HG03097 (cell line): ENCODE data around the gene ELMOD3.
"Not testable (repeated sequence)": the region's sequence is repeated elsewhere in the genome, so short reads cannot be mapped to it uniquely, and the experiment has no call there.

Experiments
- ATAC-seq: cut with Tn5 transposase; IDR thresholded peaks from one replicate; pipeline ENCODE4 v1.9.1; 2021; ENCODE audit not compliant: unreplicated experiment, low FRiP score

The ELMOD3 gene

DNA sequence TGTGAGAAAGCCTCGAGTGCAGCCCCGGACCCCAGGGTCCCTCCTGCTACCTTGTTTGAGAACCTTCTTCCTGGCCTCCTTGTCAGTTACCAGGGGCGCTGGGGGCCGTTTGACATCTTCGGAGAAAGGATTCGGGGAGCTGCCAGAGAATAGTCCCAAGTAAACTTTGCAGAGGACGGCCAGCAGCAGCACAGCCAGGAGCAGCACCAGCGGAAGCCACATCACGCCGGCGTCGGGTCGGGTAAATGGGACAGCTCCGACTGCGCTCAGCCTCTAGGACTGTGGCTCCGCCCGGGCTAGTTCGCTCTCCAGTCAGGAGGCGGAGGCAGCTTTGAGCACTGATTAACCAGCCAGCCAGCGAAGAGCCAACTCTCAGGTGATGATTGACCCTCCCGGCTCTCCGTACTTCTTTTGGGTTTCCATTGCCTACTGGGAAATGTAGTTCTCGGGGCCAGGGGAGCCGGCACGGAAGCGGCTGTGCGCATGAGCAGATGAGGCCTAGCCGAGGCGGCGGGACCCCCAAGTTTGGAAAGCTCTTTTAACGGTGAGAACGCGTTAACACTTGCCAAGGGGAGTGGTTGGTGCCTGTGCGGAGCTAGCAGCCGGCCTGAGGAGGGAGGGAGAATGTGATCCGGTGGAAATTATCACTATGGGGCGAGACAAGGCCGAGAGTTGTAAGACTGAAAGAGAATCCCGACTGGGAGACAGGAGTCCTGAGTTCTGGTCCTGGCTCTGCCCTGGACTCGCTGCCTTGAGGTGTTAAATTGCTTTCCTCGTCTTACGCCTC is at the start of gene ELMOD3, which contains the start of gene RETSAT:
ELMOD3 (plus strand) TSS at position 484 of the 787 bp plus-strand sequence. CDS start 2,430 bp downstream, outside the sequence.
RETSAT (minus strand) TSS at position 243 of the 787 bp plus-strand sequence; CDS start at position 222, 21 bp downstream.
- ATAC-seq: peak; percentile 94

DNA sequence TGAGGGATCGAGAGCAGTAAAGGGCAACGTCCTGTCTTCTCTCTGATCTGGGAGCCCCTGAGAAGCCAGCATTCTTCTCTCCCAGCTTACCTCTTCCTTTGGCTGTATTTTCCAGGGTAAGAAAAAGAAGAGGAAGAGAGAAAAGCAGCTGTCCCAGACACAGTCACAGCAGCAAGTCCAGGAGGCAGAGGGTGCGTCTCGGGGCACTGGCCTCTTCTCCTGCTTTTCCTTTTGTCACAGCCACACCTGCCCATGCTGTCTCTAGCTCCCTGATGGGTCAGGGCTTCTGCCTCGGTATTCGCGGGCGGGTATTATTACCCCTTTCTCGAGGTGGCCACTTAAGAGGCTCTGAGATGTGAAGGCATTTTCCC is 47.1 kb upstream of the ELMOD3 start:
- ATAC-seq: no peak

DNA sequence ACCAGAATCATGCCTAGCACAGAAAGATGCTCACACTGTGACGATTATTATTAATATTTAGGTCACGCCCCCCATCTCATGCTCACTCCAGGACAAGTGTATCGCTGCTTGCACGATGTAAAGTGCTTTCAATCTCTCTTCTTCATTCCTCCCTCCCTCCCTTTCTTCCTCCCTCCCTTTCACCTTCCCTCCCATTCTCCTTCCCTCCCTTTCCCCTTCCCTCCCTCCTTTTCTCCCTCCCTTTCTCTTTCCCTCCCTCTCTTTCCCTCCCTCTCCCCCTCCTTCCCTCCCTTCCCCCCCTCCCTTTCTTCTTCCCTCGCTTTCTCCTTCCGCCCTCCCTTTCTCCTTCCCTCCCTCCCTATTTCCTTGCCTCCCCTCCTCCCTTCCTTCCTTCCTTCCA is 46.4 kb upstream of the ELMOD3 start:
- ATAC-seq: no peak

DNA sequence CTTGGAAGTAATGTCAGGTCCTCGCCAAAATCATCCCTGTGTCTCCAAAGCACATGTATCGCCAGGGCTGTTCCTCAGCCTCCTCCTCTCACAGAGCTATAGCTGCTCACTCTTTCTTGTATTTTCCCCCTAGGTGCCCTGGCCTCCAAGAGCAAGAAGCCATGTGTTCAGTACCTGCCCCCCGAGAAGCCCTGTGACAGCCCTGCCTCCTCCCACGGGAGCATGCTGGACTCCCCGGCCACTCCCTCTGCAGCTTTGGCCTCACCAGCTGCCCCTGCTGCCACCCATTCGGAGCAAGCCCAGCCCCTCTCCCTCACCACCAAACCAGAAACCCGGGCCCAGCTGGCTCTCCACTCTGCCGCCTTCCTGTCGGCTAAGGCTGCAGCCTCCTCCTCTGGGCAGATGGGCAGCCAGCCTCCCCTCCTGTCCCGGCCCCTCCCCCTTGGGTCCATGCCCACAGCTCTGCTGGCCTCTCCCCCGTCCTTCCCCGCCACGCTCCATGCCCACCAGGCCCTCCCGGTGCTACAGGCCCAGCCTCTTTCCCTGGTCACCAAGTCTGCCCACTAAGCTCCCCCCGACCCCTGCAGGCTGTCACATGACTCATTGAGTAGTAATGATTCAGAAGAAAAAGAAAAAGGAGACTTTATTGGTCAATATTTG is 45.5 kb upstream of the ELMOD3 start:
- peak; percentile 48 for ATAC-seq

DNA sequence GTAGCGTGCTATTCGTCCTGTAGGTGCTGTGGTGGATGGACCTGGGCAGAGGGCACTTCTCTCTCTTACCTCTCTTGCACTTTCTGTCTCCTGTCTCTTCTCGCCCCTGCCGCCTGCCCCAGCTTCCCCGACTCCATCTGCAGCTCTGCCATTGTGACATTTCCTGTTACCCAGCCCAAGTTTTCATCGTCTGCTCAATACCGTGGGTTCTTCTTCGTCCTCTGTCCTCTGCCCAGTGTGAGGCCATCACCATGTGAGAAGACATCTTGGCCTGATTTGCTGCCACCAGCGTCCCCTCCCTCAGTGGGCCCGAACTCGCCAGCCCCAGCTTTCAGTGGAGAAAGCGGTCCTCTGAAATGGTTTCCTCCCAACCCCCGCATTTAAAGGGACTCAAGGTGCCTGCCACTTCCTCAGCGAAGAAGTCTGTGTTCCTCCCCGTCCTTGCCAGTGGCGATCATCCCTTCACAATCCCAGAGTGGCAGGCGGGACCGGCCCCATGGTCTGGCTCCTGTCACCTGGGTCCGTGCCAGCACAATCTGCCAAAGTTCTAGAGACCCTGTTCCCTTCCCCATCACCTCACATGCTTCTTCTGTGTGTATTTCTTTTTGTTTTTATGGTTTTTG is 44.8 kb upstream of the ELMOD3 start:
- no peak for ATAC-seq

DNA sequence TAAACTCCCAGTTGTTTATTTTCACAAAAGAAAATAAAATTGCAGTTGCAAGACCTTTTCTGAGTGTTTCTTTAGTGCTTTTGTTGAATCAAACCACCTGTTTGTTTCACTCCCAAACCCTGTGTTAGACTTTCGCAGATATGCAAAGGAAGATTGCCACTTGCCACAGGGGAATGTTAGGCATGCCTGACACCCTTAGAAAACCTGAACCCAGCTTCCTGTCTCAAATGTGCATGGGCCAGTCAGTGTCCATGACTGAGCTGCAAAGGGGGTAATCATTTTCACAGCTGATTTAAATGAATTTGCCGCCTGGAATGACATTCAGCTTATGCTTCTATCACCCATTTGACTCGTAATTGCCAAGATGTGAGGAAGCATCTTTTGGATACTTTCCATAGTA is 44.2 kb upstream of the ELMOD3 start:
- peak; percentile 55 for ATAC-seq

DNA sequence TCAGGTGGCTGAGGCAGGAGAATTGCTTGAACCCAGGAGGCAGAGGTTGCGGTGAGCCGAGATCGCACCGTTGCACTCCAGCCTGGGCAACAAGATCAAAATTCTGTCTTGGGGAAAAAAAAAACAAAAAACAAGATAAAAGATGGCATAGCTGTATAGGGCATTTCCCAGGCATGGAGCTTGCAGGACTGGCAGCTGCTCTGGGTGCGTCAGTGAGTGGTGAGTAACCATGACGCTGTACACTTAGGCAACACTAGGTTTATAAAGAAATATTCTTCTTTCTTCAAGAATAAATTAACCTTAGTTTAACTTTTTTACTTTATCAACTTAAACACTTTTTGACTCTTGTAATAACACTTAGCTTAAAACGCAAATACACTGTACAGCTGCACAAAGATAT is 42.2 kb upstream of the ELMOD3 start:
- no peak for ATAC-seq

DNA sequence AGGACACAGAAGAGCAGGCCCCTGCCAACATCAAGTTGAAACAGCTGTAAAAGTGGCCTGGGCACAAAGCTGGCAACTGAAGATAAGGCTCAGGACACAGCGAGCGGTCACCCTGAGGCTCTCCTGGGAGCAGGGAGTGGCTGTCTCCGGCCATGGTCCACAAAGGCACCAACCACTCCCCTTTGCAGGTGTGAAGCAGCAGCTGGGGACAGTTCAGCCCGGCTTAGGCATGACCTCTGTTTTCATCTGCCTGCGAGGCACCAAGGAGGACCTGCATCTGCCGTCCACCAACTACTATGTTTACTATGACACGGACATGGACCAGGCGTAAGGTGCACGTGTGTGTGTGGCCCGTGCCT is 39.7 kb upstream of the ELMOD3 start:
- ATAC-seq: no peak

DNA sequence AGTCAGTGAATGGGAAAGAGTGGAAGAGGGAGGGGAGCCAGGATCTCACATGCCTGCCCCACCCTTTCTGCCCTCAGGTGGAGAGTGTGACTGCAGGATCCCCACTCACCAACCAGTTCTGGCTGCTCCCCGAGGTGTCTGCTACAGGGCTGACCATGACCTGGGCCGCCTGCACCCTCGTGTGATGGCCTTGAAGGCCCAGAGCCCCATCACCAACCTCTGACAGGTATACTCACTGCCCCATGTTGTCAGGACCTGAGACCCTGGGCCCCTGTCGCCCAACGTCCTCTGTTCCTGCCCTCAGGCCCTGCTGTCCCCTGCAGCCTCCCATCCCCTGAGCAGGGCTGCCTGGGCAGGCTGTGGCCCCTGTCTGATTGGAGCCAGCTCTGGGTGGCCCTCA is 38.6 kb upstream of the ELMOD3 start:
- not testable (repeated sequence) for ATAC-seq

DNA sequence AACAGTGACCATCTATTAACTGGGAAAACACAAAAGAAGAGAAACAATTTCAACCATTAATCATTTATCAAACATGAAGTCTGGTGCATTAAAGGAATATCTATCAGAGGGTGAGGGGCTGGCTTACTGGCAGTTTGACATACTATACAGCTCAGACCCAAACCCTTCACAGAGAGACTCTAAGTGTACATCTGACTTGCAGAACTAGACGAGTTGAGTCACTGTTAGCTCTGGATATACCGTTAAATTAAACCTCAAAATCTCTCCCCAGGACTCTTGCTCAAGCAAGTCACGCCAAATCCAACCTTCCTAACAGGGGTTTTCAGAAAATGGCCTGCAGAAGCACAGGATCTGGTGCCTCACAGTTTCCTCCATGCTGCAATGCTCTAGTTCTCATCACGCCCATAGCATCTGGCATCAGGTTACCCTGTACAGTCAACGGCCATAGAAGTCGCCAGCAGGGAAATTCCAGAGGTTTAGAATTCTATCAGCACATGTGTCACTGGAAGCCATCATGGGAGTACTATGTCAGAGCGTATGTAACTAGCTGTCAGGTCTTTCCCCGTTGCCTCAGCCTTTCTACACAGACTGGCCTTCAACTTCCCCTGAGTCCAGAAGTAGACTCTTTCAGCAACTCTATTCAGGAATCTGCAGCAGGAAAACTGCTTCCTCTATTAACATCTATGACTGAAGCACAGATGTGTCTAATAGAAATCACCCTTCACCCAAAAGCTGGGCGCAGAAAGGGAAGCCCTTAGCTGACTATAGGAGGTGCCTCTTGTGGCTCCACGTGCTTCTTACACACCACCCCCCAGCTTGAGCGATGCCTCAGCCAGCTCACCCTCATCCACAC is 36.1 kb upstream of the ELMOD3 start:
- ATAC-seq: no peak

DNA sequence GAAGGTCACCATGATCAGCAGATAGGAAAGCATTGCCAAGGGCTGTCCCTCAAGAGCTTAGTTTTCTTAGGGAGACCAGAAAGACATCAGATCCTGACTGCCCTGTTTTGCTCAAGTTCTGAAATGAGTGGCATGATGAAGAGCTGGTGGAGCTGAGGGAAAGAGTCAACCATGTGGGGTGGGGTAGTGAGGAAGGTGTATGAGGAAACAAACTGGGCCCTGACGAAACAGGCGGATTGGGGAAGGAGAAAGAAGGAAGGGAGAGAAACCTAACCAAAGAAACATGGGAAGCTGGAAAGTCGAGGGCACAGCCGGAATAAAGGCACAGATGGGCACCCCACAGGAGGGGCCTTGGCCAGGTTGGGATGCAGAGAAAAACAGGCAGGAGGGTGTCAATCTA is 34.8 kb upstream of the ELMOD3 start:
- ATAC-seq: no peak

DNA sequence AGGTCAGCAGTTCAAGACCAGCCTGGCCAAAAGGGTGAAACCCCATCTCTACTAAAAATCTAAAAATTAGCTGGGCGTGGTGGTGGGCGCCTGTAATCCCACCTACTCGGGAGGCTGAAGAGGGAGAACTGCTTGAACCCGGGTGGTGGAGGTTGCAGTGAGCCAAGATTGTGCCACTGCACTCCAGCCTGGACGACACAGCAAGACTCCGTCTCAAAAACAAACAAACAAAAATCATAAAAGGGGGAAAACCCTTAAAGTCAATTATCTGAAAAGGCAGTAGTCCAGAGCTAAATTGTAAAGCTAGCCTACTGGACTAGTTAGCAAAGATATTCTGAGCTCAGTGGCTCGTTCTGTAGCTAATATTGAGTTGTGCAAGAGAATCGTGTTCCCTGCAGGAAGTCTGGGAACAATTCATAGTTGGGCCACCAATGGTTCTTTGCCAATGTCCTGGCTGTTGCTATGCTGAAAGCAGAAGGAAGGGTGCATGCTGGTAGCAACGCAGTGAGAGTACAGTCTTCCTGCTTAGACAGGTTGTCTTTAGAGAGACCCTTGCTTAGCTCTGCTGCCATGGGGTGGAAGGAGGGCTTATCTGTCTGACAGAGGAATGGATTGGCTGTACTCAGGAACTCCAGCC is 31.1 kb upstream of the ELMOD3 start:
- ATAC-seq: no peak

DNA sequence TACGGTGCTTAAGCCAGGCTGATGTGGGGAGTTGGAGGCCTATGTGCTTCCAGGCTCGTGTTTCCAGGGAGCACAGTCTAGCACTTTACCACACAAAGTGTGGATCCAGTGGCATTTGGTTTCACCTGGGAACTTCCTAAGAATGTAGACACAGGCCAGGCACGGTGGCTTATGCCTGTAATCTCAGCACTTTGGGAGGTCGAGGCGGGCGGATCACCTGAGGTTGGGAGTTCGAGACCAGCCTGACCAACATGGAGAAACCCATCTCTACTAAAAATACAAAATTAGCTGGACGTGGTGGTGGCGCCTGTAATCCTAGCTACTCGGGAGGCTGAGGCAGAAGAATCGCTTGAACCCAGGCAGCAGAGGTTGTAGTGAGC is 30.6 kb upstream of the ELMOD3 start:
- not testable (repeated sequence) for ATAC-seq

DNA sequence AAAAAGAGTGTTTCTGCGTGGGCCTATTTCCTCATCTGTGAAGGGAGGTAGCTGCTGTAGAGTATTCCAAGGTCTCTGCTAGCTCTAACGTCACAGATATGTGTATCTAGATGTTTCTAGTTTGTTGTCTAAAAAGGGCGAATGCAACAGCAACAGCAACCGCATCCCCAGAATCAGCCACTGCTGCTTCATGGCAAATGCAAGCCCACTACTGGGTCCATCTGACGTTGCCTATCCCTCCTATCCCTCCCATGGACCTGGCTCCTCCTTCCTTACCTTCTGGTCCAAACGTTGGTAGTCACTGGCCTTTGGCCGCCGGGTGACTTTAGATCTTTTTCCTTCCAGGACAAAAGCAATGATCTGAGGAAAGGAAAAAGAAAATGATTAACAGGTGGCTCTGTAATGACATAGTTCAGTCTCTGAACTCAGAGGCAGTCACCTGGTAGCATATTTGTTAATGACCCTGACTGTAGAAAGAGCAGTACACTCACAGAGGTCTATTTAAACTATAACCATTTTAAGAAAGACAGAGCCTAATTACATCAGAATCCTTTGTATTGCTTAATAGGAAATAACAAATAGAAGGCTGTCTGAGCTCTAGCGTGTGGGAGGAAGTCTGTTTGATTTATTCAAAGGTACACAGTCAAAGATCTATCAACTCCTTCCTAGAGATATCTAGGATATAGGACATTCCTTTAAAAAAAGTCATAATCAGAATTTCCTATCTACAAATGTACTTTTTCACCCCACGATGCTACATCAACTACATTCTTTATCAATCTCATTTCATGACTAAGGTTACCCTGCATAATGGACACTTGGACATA is 29.7 kb upstream of the ELMOD3 start:
- no peak for ATAC-seq

DNA sequence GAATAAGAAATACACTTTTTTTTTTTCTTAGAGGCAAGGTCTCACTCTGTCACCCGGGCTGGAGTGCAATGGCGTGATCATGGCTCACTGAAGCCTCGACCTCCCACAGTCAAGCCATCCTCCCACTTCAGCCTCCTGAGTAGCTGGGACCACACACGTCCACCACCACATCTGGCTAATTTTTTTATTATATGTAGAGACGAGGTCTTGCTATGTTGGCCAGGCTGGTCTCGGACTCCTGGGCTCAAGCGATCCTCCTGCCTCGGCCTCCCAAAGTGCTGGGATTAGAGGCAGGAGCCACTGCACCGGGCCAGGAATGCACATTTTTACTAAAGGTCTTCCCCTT is 29.1 kb upstream of the ELMOD3 start:
- no peak for ATAC-seq

DNA sequence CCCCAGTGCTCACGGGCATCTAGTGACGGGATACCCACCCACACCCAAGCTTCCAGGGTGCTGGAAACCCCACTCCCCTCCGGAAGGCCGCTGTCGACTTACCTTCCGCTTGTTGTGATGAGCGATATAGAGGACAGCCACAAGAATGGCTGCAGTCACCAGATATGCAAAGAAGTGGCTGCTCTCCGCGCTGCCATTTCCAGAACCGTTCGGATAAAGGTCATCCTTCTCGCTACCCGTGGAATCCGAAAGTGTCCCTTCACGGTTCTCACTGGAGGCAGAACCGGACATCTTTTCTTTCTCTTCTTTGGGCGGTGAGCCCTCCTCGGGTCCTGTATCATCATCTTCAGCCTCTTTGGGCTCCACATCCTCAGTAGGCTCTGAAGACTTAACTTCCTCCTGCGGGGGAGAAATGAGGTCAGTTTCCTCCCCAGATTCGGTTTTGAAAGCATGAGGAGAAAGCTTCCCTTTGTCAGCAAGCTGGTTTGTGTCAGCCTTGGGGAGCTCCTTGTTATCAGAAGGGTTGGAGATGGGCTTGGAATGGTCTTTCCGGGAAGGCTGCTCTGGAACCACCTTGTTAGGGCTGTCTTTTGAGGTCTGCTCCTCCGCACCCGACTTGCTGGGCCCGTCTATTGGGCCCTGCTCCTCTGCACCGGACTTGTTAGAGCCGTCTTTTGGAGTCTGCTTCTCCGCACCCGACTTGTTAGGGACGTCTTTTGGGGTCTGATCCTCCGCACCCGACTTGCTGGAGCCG is 28.0 kb upstream of the ELMOD3 start:
- no peak for ATAC-seq

DNA sequence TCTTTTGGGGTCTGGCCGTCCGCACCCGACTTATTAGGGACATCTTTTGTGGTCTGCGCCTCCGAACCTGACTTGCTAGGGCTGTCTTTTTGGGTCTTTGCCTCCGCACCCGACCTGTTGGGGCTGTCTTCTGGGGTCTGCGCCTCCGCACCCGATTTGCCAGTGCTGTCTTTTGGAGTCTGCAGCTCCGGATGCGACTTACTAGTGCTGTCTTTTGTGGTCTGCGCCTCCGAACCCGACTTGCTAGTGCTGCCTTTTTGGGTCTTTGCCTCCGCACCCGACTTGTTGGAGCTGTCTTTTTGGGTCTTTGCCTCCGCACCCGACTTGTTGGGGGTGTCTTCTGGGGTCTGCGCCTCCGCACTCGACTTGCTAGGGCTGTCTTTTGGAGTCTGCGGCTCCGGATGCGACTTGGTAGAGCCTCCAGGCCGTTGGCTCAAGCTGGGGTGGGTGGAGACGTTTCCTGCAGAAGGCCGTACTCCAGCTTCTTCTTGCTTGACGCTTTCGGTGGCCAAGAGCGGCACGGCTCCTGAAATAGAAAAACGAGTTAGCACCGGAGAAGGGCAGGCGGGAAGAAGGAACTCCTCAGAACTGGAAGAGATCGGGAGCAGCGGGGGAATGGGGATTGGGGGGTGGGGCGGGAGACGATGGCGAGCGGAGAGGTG is 27.3 kb upstream of the ELMOD3 start:
- ATAC-seq: no peak

DNA sequence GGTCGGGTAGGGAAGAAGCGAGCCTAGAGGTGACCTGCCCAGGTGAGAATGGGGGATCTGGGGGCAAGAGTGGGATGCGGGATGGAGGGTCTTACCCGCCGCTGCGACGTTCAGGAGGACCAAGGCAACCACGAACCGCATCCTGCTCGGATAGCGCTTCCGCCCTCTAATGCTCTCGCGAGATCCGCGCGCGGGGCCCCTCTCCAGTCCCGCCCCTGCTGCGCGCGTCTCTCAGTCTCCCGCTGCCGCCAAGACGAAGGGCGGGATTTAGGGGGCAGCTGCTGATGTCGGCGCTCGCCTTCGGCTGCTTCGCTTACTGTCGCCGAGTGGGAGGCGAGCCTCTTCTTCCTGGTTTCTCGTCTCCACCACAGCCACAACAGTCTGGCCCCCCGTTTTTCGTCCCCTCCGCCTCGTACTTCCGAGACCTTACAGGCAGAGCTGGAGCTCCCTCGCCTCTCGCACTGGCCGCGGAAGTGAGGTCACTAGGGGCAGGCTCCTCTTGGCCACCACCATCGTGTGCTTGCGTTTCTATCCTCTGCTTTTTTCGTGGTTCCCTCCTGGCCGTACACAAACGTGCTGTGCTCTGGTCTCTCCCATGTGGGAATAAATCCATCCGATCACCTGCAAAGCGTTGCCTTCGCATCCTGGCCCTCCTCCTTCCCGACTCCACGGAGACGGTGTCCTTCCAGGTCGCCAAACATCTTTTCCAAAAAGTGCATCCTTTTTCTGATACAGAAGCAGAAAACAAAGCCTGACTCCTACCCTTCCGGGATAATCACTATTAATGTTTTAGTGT is 26.5 kb upstream of the ELMOD3 start, which contains the start of gene TGOLN2:
TGOLN2 (minus strand) TSS at position 168 of the 796 bp plus-strand sequence; CDS start at position 141, 27 bp downstream.
- peak; percentile 85 for ATAC-seq
